Endodermal cell (in vitro differentiated cells): Measurements from ENCODE around the gene SYCE3. TPM values are rescaled to one million over a fixed set of nuclear protein-coding genes. Genes with fewer than 3 reads are reported as not detected.

Experiments
- DNase-seq: peaks from one replicate; pipeline ENCODE4 v3.0.0-alpha.2; 2017
- H3K27ac ChIP-seq: 2 replicates; pipeline ENCODE4 v1.5.1; 2013; ENCODE audit warnings: mild to moderate bottlenecking, low read depth, low read length, moderate library complexity
- H3K27me3 ChIP-seq: 2 replicates; pipeline ENCODE4 v1.6.1; 2013; ENCODE audit warnings: mild to moderate bottlenecking, low read length, moderate library complexity; ENCODE audit not compliant: insufficient read depth, control insufficient read depth, poor library complexity, severe bottlenecking
- H3K36me3 ChIP-seq: 2 replicates; pipeline ENCODE4 v1.7.0; 2013; ENCODE audit warnings: mild to moderate bottlenecking, low read length, moderate library complexity; ENCODE audit not compliant: control insufficient read depth, insufficient read depth
- H3K4me1 ChIP-seq: one replicate; pipeline ENCODE4 v1.7.0; 2013; ENCODE audit warnings: low read length; ENCODE audit not compliant: control insufficient read depth, insufficient read depth
- H3K4me3 ChIP-seq: 2 replicates; pipeline ENCODE4 v1.5.1; 2013; ENCODE audit warnings: mild to moderate bottlenecking, low read length, moderate library complexity
- H3K9ac ChIP-seq: 2 replicates; pipeline ENCODE4 v1.6.1; 2013; ENCODE audit warnings: mild to moderate bottlenecking, low read length, moderate library complexity; ENCODE audit not compliant: poor library complexity, severe bottlenecking; ENCODE audit errors: extremely low read depth
- H3K9me3 ChIP-seq: 2 replicates; pipeline ENCODE4 v1.6.1; 2013; ENCODE audit warnings: mild to moderate bottlenecking, low read length, moderate library complexity; ENCODE audit not compliant: control insufficient read depth
- H3K27ac Mint-ChIP-seq: 2 replicates; pipeline ENCODE4 v1.8.0; 2020; ENCODE audit warnings: mixed read lengths
- H3K27me3 Mint-ChIP-seq: 2 replicates; pipeline ENCODE4 v1.8.0; 2021; ENCODE audit warnings: mild to moderate bottlenecking, mixed read lengths; ENCODE audit not compliant: insufficient read depth
- H3K36me3 Mint-ChIP-seq: 2 replicates; pipeline ENCODE4 v1.8.0; 2020; ENCODE audit warnings: low read depth, mixed read lengths
- H3K4me1 Mint-ChIP-seq: 2 replicates; pipeline ENCODE4 v1.8.0; 2020; ENCODE audit warnings: mixed read lengths
- H3K4me3 Mint-ChIP-seq: 2 replicates; pipeline ENCODE4 v1.8.0; 2020; ENCODE audit warnings: mild to moderate bottlenecking, moderate library complexity, mixed read lengths
- H3K9me3 Mint-ChIP-seq: 2 replicates; pipeline ENCODE4 v1.8.0; 2020; ENCODE audit warnings: mild to moderate bottlenecking, mixed read lengths
- WGBS, 2 experiments: methylation state at CpG; one replicate each; pipeline versions ENCODE4 v1.1.5 to v1.1.7; 2013; ENCODE audit warnings: missing lambda C conversion rate in 2 of 2, mixed read lengths in 1 of 2; ENCODE audit not compliant: insufficient coverage in 1 of 2, insufficient read length in 1 of 2; 5-methylcytosine and 5-hydroxymethylcytosine counted together
- total RNA-seq, 2 donors: library from RNA; stranded (reverse); fragmentation: NEBNext Ultra II Directional in 1 of 2; extraction: Animal tissue kit (Norgen Biotek cat#: 25700) in 1 of 2; gene quantifications; 2 replicates in 1 of 2; 3 replicates in 1 of 2; pipeline ENCODE4 v1.2.1, GENCODE V29; 2021
- TF ChIP-seq, protein P1 (sequence below): fragments of 200-600 bp; sonication (generic); conservative IDR thresholded peaks from 2 replicates; pipeline ENCODE4 v1.5.0; 2021; ENCODE audit warnings: antibody characterized with exemption, mild to moderate bottlenecking

Gene SYCE3
- total RNA-seq, 2 donors from 2014 or later, result 0.70 to 0.91 TPM

GRCh38 chr22:50505276-50505775 is 57.4 kb downstream of the SYCE3 start:
- Mint-ChIP-seq H3K9me3 (no peaks in the 10 kb centered on the region), H3K4me3 (no peak overlapping the region), H3K27ac (no peak overlapping the region), H3K36me3 (peaks cover 2% of the 10 kb centered on the region), H3K27me3 (no peaks in the 10 kb centered on the region), H3K4me1 (peaks cover 8% of the 10 kb centered on the region)
- Histone ChIP-seq H3K4me3 (no peak overlapping the region), H3K9me3 (no peaks in the 10 kb centered on the region), H3K27me3 (no peaks in the 10 kb centered on the region), H3K4me1 (peaks cover 8% of the 10 kb centered on the region), H3K27ac (no peak overlapping the region), H3K36me3 (peaks cover 15% of the 10 kb centered on the region), H3K9ac (no peak overlapping the region)
- 90 to 92% methylated on average over 8 to 14 of the region's 14 CpGs for WGBS, 2 experiments
- no peak for DNase-seq
- TF ChIP-seq, protein P1, sequence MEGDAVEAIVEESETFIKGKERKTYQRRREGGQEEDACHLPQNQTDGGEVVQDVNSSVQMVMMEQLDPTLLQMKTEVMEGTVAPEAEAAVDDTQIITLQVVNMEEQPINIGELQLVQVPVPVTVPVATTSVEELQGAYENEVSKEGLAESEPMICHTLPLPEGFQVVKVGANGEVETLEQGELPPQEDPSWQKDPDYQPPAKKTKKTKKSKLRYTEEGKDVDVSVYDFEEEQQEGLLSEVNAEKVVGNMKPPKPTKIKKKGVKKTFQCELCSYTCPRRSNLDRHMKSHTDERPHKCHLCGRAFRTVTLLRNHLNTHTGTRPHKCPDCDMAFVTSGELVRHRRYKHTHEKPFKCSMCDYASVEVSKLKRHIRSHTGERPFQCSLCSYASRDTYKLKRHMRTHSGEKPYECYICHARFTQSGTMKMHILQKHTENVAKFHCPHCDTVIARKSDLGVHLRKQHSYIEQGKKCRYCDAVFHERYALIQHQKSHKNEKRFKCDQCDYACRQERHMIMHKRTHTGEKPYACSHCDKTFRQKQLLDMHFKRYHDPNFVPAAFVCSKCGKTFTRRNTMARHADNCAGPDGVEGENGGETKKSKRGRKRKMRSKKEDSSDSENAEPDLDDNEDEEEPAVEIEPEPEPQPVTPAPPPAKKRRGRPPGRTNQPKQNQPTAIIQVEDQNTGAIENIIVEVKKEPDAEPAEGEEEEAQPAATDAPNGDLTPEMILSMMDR, result no peak

DNA sequence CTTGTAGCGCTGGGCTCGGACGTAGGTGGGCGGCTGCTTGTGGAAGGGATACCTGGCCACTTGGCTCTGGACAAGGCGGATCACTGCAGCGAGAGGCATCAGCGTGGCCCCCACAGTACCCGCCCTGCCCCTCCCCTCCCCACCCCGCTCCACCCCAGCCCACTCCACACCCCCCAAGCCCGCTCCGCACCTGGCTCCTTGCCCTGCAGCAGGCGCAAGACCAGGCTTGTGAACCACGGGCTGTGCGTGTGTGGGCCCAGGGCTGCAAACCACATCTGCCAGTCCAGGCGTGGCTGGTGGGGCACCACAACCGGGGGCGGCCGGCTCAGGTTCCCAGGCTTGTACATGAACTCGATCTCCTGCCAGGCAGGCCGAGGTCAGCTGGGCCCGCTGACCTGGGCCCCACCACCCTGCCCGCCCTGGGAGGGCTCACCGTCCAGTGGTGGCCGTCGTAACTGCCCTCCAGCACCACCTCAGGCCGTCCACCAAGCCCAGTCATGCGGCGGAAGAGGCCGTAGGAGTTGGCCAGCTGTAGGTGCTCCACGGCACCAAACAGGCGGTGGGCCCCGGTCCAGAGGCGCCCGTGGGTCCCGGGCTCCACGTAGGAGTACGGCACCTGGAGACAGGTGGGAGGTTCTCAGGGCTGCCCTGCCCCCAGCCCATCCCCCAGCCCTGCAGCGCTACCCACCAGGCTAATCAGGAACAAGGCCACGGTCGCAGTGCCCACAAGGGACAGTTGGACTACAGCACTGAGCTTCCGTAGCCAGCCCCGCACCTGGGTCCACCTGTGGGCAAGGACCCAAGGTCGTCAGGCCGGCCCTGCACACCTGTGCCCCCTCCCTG is 58.1 kb downstream of the SYCE3 start:
- TF ChIP-seq, protein P1, result no peak
- Mint-ChIP-seq H3K4me1 (peaks cover 8% of the 10 kb centered on the region), H3K4me3 (no peak overlapping the region), H3K9me3 (no peaks in the 10 kb centered on the region), H3K27me3 (no peaks in the 10 kb centered on the region), H3K36me3 (peaks cover 2% of the 10 kb centered on the region), H3K27ac (no peak overlapping the region)
- peaks cover 8% of the 10 kb centered on the region for H3K4me1 ChIP-seq
- H3K4me3 ChIP-seq, result no peak overlapping the region
- WGBS, 2 experiments, result 93 to 95% methylated on average over 25 to 43 of the region's 44 CpGs
- no peak overlapping the region for H3K9ac ChIP-seq
- H3K27me3 ChIP-seq, result no peaks in the 10 kb centered on the region
- no peak for DNase-seq
- no peak overlapping the region for H3K27ac ChIP-seq
- H3K9me3 ChIP-seq, result no peaks in the 10 kb centered on the region
- H3K36me3 ChIP-seq, result peaks cover 15% of the 10 kb centered on the region

DNA sequence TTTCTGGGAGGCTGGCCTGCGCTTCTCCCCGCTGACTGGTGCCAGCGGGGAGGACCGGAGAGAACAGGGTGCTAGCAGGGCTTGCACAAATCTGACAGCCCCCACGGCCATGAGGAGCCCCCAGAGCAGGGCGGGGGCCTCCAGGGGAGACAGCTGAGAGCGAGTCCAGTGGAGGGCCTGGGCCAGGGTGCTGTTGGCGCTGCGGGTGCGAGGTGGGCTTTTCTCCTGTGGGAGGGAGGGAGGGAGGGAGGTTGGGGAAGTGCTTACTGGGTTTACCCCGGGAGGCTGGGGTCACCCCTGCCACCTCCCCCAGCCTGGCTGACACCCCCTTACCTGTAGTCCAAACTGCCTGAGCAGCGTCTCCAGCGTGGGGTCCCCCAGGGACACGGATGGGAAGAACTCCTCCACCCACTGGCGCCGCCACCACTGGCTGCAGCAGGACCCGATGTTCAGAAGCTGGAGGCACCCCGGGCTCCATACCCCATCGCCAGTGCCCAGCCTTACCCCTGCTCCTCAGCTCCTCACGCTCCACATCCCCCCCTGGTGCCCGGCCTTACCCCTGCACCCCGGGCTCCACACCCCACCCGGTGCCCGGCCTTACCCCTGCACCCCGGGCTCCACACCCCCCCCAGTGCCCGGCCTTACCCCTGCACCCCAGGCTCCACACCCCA is 59.1 kb downstream of the SYCE3 start:
- Mint-ChIP-seq H3K27ac (no peak overlapping the region), H3K9me3 (no peaks in the 10 kb centered on the region), H3K4me1 (peaks cover 1% of the 10 kb centered on the region), H3K4me3 (no peak overlapping the region), H3K27me3 (no peaks in the 10 kb centered on the region), H3K36me3 (peaks cover 2% of the 10 kb centered on the region)
- no peak overlapping the region for H3K27ac ChIP-seq
- H3K27me3 ChIP-seq, result no peaks in the 10 kb centered on the region
- DNase-seq, result peak; percentile 58
- H3K9ac ChIP-seq, result no peak overlapping the region
- TF ChIP-seq, protein P1, result no peak
- H3K36me3 ChIP-seq, result peaks cover 15% of the 10 kb centered on the region
- no peaks in the 10 kb centered on the region for H3K4me1 ChIP-seq
- 93 to 98% methylated on average over 10 to 20 of the region's 26 CpGs for WGBS, 2 experiments
- no peaks in the 10 kb centered on the region for H3K9me3 ChIP-seq
- no peak overlapping the region for H3K4me3 ChIP-seq
